Astrocyte (in vitro differentiated cells and primary cell): ENCODE measurements around the gene HOXA6.

ENCODE experiments used
- CTCF ChIP-seq: IDR thresholded peaks from 2 replicates; pipeline ENCODE4 v1.5.1; 2011; ENCODE audit warnings: low read depth, mild to moderate bottlenecking, inconsistent platforms, low read length, moderate library complexity; ENCODE audit not compliant: insufficient read depth
- EZH2 ChIP-seq: IDR thresholded peaks from 2 replicates; pipeline ENCODE4 v1.6.1; 2012; ENCODE audit warnings: mild to moderate bottlenecking, low read length, inconsistent platforms; ENCODE audit not compliant: insufficient read depth

- TF ChIP-seq EZH2 = no peak
- no peak for TF ChIP-seq CTCF
Observed at GRCh38 chr7:27110186-27111031, 37.2 kb downstream of the HOXA6 start.
